H9 (cell line): ENCODE data around the gene CTU1. TPM values are rescaled to one million over a fixed set of nuclear protein-coding genes. Genes with fewer than 3 reads are reported as not detected.

ENCODE experiments used
- DNase-seq: peaks from one replicate; pipeline ENCODE4 v3.0.0-alpha.2; 2017
- H2AFZ ChIP-seq: one replicate; pipeline ENCODE4 v1.6.1; 2013; ENCODE audit warnings: mild to moderate bottlenecking, low read length, control low read depth, moderate library complexity
- H2AK5ac ChIP-seq: 2 replicates; pipeline ENCODE4 v1.6.1; 2013; ENCODE audit warnings: low read length, control low read depth, mixed read lengths; ENCODE audit not compliant: insufficient read length
- H2BK120ac ChIP-seq: one replicate; pipeline ENCODE4 v1.6.1; 2013; ENCODE audit warnings: low read depth, mild to moderate bottlenecking, low read length, control low read depth, inconsistent platforms; ENCODE audit not compliant: poor library complexity, severe bottlenecking
- H2BK12ac ChIP-seq: 2 replicates; pipeline ENCODE4 v1.6.1; 2013; ENCODE audit warnings: low read length, control low read depth, mixed read lengths, low read depth; ENCODE audit not compliant: insufficient read length
- H2BK15ac ChIP-seq: 2 replicates; pipeline ENCODE4 v1.6.1; 2013; ENCODE audit warnings: low read depth, low read length, control low read depth
- H2BK20ac ChIP-seq: one replicate; pipeline ENCODE4 v1.6.1; 2013; ENCODE audit warnings: low read depth, mild to moderate bottlenecking, low read length, control low read depth, inconsistent platforms; ENCODE audit not compliant: poor library complexity, severe bottlenecking
- H2BK5ac ChIP-seq: 2 replicates; pipeline ENCODE4 v1.6.1; 2013; ENCODE audit warnings: low read length, control low read depth, mixed read lengths; ENCODE audit not compliant: insufficient read length
- H3K14ac ChIP-seq: 2 replicates; pipeline ENCODE4 v1.6.1; 2013; ENCODE audit warnings: low read length, control low read depth; ENCODE audit not compliant: insufficient read depth
- H3K18ac ChIP-seq: 2 replicates; pipeline ENCODE4 v1.6.1; 2013; ENCODE audit warnings: low read depth, mild to moderate bottlenecking, mixed read lengths, low read length, control low read depth; ENCODE audit not compliant: insufficient read length
- H3K23ac ChIP-seq: 2 replicates; pipeline ENCODE4 v1.6.1; 2013; ENCODE audit warnings: low read length, control low read depth, mixed read lengths, low read depth; ENCODE audit not compliant: insufficient read length
- H3K23me2 ChIP-seq: 2 replicates; pipeline ENCODE4 v1.6.1; 2013; ENCODE audit warnings: low read depth, mild to moderate bottlenecking, mixed read lengths, low read length, control low read depth; ENCODE audit not compliant: insufficient read length, poor library complexity, severe bottlenecking
- H3K27ac ChIP-seq: 2 replicates; pipeline ENCODE4 v1.5.1; 2013; ENCODE audit warnings: low read length, control low read depth, mixed read lengths, low read depth; ENCODE audit not compliant: insufficient read length
- H3K27me3 ChIP-seq: 2 replicates; pipeline ENCODE4 v1.6.1; 2013; ENCODE audit warnings: low read length, control low read depth, inconsistent platforms; ENCODE audit not compliant: insufficient read depth
- H3K4ac ChIP-seq: 2 replicates; pipeline ENCODE4 v1.6.1; 2013; ENCODE audit warnings: low read depth, mild to moderate bottlenecking, control low read depth, inconsistent platforms, low read length, moderate library complexity
- H3K4me1 ChIP-seq: 2 replicates; pipeline ENCODE4 v1.6.1; 2013; ENCODE audit warnings: low read length, control low read depth, inconsistent platforms; ENCODE audit not compliant: insufficient read depth
- H3K4me2 ChIP-seq: 2 replicates; pipeline ENCODE4 v1.6.1; 2013; ENCODE audit warnings: low read length, control low read depth, mixed read lengths; ENCODE audit not compliant: insufficient read length, insufficient read depth
- H3K56ac ChIP-seq: 2 replicates; pipeline ENCODE4 v1.6.1; 2013; ENCODE audit warnings: low read depth, mild to moderate bottlenecking, mixed read lengths, low read length, control low read depth; ENCODE audit not compliant: insufficient read length
- H3K79me1 ChIP-seq: 2 replicates; pipeline ENCODE4 v1.6.1; 2013; ENCODE audit warnings: low read depth, mild to moderate bottlenecking, moderate library complexity, low read length, control low read depth, inconsistent platforms; ENCODE audit not compliant: insufficient read depth, poor library complexity, severe bottlenecking
- H3K79me2 ChIP-seq: 2 replicates; pipeline ENCODE4 v1.6.1; 2013; ENCODE audit warnings: low read length, control low read depth, inconsistent platforms; ENCODE audit not compliant: insufficient read depth
- H3K9ac ChIP-seq: 2 replicates; pipeline ENCODE4 v1.6.1; 2013; ENCODE audit warnings: low read length, control low read depth, mixed read lengths; ENCODE audit not compliant: insufficient read length; ENCODE audit errors: extremely low read depth
- H3K9me3 ChIP-seq: one replicate; pipeline ENCODE4 v1.6.1; 2013; ENCODE audit warnings: low read depth, low read length, inconsistent platforms; ENCODE audit not compliant: control insufficient read depth
- H3T11ph ChIP-seq: one replicate; pipeline ENCODE4 v1.6.1; 2013; ENCODE audit warnings: mild to moderate bottlenecking, low read length, control low read depth, inconsistent platforms
- H4K20me1 ChIP-seq: one replicate; pipeline ENCODE4 v1.6.1; 2013; ENCODE audit not compliant: control insufficient read depth, insufficient read length, insufficient read depth
- H4K5ac ChIP-seq: 2 replicates; pipeline ENCODE4 v1.6.1; 2013; ENCODE audit warnings: low read depth, mild to moderate bottlenecking, mixed read lengths, low read length, control low read depth; ENCODE audit not compliant: insufficient read length
- H4K8ac ChIP-seq: replicated peaks from 2 replicates; pipeline ENCODE4 v1.6.1; 2013; ENCODE audit warnings: low read length, control low read depth, mixed read lengths, low read depth; ENCODE audit not compliant: insufficient read length
- H4K91ac ChIP-seq: 2 replicates; pipeline ENCODE4 v1.6.1; 2013; ENCODE audit warnings: low read depth, mild to moderate bottlenecking, moderate library complexity, mixed read lengths, low read length, control low read depth; ENCODE audit not compliant: insufficient read length
- H3K27ac Mint-ChIP-seq, 3 experiments: 2 replicates in 2 of 3; 3 replicates in 1 of 3; pipeline ENCODE4 v1.8.0; 2020 to 2021; ENCODE audit warnings: mixed read lengths in 3 of 3, mild to moderate bottlenecking in 1 of 3, moderate library complexity in 1 of 3
- H3K27me3 Mint-ChIP-seq: 2 replicates; pipeline ENCODE4 v1.8.0; 2021; ENCODE audit warnings: low read depth, mild to moderate bottlenecking, moderate library complexity, mixed read lengths
- H3K36me3 Mint-ChIP-seq, 3 experiments: 2 replicates in 2 of 3; 3 replicates in 1 of 3; pipeline ENCODE4 v1.8.0; 2020 to 2021; ENCODE audit warnings: low read depth in 3 of 3, mixed read lengths in 3 of 3; ENCODE audit not compliant: insufficient read depth in 1 of 3
- H3K4me1 Mint-ChIP-seq, 2 experiments: 2 replicates each; pipeline ENCODE4 v1.8.0; 2020; ENCODE audit warnings: mixed read lengths in 2 of 2
- H3K4me3 Mint-ChIP-seq, 2 experiments: 2 replicates in 1 of 2; 3 replicates in 1 of 2; pipeline ENCODE4 v1.8.0; 2020 to 2021; ENCODE audit warnings: mild to moderate bottlenecking in 2 of 2, mixed read lengths in 2 of 2, moderate library complexity in 1 of 2
- H3K9me3 Mint-ChIP-seq, 2 experiments: 2 replicates in 1 of 2; 3 replicates in 1 of 2; pipeline ENCODE4 v1.8.0; 2020; ENCODE audit warnings: mild to moderate bottlenecking in 2 of 2, mixed read lengths in 2 of 2, moderate library complexity in 1 of 2
- WGBS: extraction: QIAGEN DNeasy Blood & Tissue Kit; methylation state at CpG from one replicate; pipeline ENCODE4 v1.1.7; 2013; ENCODE audit warnings: missing lambda C conversion rate, low lambda C conversion rate, mixed read lengths; ENCODE audit not compliant: insufficient read length; ENCODE audit errors: extremely low coverage; 5-methylcytosine and 5-hydroxymethylcytosine counted together
- total RNA-seq: library from RNA; stranded (reverse); gene quantifications from 2 replicates; pipeline ENCODE4 v1.2.1, GENCODE V29; 2021
- TF ChIP-seq, protein P1 (sequence below): fragments of 200-600 bp; sonication (generic); conservative IDR thresholded peaks from 3 replicates; pipeline ENCODE4 v1.8.0; 2021; ENCODE audit warnings: antibody characterized with exemption, mild to moderate bottlenecking

Gene CTU1
- total RNA-seq, 1 experiment from 2014 or later: 8.8 TPM

- no CpG with 5 or more reads among the region's 4 CpGs for WGBS
- no peak overlapping the region for H4K5ac ChIP-seq
- no peak overlapping the region for H3K27ac Mint-ChIP-seq
Observed at GRCh38 chr19:51071095-51071405, 37.2 kb downstream of the CTU1 start.

More at GRCh38 chr19:51071095-51071405, 37.2 kb downstream of the CTU1 start:
- no peaks in the 10 kb centered on the region for H3K23me2 ChIP-seq
- H3K14ac ChIP-seq: no peak overlapping the region
- no peaks in the 10 kb centered on the region for H3K27me3 ChIP-seq
- H2AFZ ChIP-seq: no peak overlapping the region
- H3K4me2 ChIP-seq: no peak overlapping the region
- H2AK5ac ChIP-seq: no peak overlapping the region
- TF ChIP-seq, protein P1, sequence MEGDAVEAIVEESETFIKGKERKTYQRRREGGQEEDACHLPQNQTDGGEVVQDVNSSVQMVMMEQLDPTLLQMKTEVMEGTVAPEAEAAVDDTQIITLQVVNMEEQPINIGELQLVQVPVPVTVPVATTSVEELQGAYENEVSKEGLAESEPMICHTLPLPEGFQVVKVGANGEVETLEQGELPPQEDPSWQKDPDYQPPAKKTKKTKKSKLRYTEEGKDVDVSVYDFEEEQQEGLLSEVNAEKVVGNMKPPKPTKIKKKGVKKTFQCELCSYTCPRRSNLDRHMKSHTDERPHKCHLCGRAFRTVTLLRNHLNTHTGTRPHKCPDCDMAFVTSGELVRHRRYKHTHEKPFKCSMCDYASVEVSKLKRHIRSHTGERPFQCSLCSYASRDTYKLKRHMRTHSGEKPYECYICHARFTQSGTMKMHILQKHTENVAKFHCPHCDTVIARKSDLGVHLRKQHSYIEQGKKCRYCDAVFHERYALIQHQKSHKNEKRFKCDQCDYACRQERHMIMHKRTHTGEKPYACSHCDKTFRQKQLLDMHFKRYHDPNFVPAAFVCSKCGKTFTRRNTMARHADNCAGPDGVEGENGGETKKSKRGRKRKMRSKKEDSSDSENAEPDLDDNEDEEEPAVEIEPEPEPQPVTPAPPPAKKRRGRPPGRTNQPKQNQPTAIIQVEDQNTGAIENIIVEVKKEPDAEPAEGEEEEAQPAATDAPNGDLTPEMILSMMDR: no peak
- H3K9ac ChIP-seq: no peak overlapping the region
- Mint-ChIP-seq H3K4me3 (no peak overlapping the region), H3K36me3 (peaks cover 0 to 7% (median 3%) of the 10 kb centered on the region in 3 experiments; a peak in 3 of 7 replicates), H3K27me3 (peaks cover 10% of the 10 kb centered on the region), H3K4me1 (peaks cover 2 to 7% of the 10 kb centered on the region in 2 experiments), H3K9me3 (peaks cover 7 to 15% of the 10 kb centered on the region in 2 experiments)
- no peak overlapping the region for H3K56ac ChIP-seq
- no peak overlapping the region for H4K91ac ChIP-seq
- no peak overlapping the region for H4K8ac ChIP-seq
- no peak overlapping the region for H2BK20ac ChIP-seq
- no peak overlapping the region for H2BK12ac ChIP-seq
- H2BK120ac ChIP-seq: no peak overlapping the region
- H2BK5ac ChIP-seq: no peak overlapping the region
- H3K9me3 ChIP-seq: no peaks in the 10 kb centered on the region
- H2BK15ac ChIP-seq: no peak overlapping the region
- no peak overlapping the region for H3K27ac ChIP-seq
- H3K4ac ChIP-seq: no peak overlapping the region
- H3K4me1 ChIP-seq: no peaks in the 10 kb centered on the region; the same call in 1 of the 2 replicates
- H3K18ac ChIP-seq: no peak overlapping the region
- no peaks in the 10 kb centered on the region for H3K79me1 ChIP-seq
- DNase-seq: no peak
- H4K20me1 ChIP-seq: no peaks in the 10 kb centered on the region
- H3K23ac ChIP-seq: no peak overlapping the region
- no peak overlapping the region for H3T11ph ChIP-seq
- no peaks in the 10 kb centered on the region for H3K79me2 ChIP-seq
